SK-N-SH treated with all-trans-retinoic acid at 6 μM for 48 hours (cell line): ENCODE data around the gene TTBK2.

Experiments used
- CREB5 ChIP-seq: fragments of 250-450 bp; sonication (Bioruptor Pico); IDR thresholded peaks from 2 replicates; pipeline ENCODE4 v1.5.1; 2020; ENCODE audit warnings: low read depth, mild to moderate bottlenecking, moderate library complexity
- CSDC2 ChIP-seq: fragments of 250-450 bp; sonication (Bioruptor Pico); IDR thresholded peaks from 2 replicates; pipeline ENCODE4 v1.5.0; 2020; ENCODE audit warnings: mild to moderate bottlenecking, moderate library complexity
- PATZ1 ChIP-seq: fragments of 250-450 bp; sonication (Bioruptor Pico); IDR thresholded peaks from 2 replicates; pipeline ENCODE4 v1.8.0; 2020; ENCODE audit warnings: mild to moderate bottlenecking, moderate library complexity, borderline replicate concordance
- TSHZ2 ChIP-seq: fragments of 250-450 bp; sonication (Bioruptor Pico); IDR thresholded peaks from 2 replicates; pipeline ENCODE4 v1.5.0; 2020; ENCODE audit warnings: mild to moderate bottlenecking, moderate library complexity
- ZFP3 ChIP-seq: fragments of 250-450 bp; sonication (Bioruptor Pico); IDR thresholded peaks from 2 replicates; pipeline ENCODE4 v1.5.0; 2020; ENCODE audit warnings: mild to moderate bottlenecking, moderate library complexity
- ZFP30 ChIP-seq: fragments of 450-650 bp; formaldehyde crosslinking; IDR thresholded peaks from 2 replicates; pipeline ENCODE4 v1.5.0; 2022; ENCODE audit warnings: mild to moderate bottlenecking, moderate library complexity
- ZNF70 ChIP-seq: fragments of 450-650 bp; formaldehyde crosslinking; IDR thresholded peaks from 2 replicates; pipeline ENCODE4 v1.5.0; 2020; ENCODE audit warnings: mild to moderate bottlenecking, moderate library complexity
- TF ChIP-seq, protein P1 (sequence below): fragments of 250-450 bp; sonication (Bioruptor Pico); IDR thresholded peaks from 2 replicates; pipeline ENCODE4 v1.8.0; 2021; ENCODE audit warnings: low read depth, mild to moderate bottlenecking, moderate library complexity, borderline replicate concordance

GRCh38 chr15:42707873-42708544 lies 212.6 kb downstream of the TTBK2 start:
- no peak for TF ChIP-seq CREB5 (CRISPR knock-in tag)
- no peak for TF ChIP-seq ZNF70
- TF ChIP-seq, protein P1, sequence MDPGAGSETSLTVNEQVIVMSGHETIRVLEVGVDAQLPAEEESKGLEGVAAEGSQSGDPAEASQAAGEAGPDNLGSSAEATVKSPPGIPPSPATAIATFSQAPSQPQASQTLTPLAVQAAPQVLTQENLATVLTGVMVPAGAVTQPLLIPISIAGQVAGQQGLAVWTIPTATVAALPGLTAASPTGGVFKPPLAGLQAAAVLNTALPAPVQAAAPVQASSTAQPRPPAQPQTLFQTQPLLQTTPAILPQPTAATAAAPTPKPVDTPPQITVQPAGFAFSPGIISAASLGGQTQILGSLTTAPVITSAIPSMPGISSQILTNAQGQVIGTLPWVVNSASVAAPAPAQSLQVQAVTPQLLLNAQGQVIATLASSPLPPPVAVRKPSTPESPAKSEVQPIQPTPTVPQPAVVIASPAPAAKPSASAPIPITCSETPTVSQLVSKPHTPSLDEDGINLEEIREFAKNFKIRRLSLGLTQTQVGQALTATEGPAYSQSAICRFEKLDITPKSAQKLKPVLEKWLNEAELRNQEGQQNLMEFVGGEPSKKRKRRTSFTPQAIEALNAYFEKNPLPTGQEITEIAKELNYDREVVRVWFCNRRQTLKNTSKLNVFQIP (CRISPR knock-in tag), result no peak
- TF ChIP-seq CSDC2 (CRISPR knock-in tag), result no peak
- TF ChIP-seq ZFP3 (CRISPR knock-in tag), result no peak
- no peak for TF ChIP-seq PATZ1
- TF ChIP-seq ZFP30 (CRISPR knock-in tag), result no peak
- TF ChIP-seq TSHZ2, result no peak
